GM12874 (cell line): Measurements from ENCODE around the gene TMTC4.

ENCODE experiments used
- CTCF ChIP-seq: IDR thresholded peaks from 2 replicates; pipeline ENCODE4 v1.5.1; 2011; ENCODE audit warnings: low read depth, mild to moderate bottlenecking, control low read depth, low read length, moderate library complexity; ENCODE audit not compliant: insufficient read depth

The TMTC4 gene

GRCh38 chr13:100561158-100561499 is 113.5 kb downstream of the TMTC4 start:
- no peak for TF ChIP-seq CTCF

GRCh38 chr13:100560498-100561157 is 114.0 kb downstream of the TMTC4 start:
- no peak for TF ChIP-seq CTCF

GRCh38 chr13:100559886-100560285 is 114.7 kb downstream of the TMTC4 start:
- no peak for TF ChIP-seq CTCF
